Stimulated activated CD4-positive, alpha-beta T cell treated with anti-CD3 and anti-CD28 coated beads, Interleukin-15, amount 100 ng/mL, for 1 hour (primary cell): ENCODE results near the gene TAF7L.
"Not testable (repeated sequence)": the region's sequence is repeated elsewhere in the genome, so short reads cannot be mapped to it uniquely, and the experiment has no call there.

Experiments
- DNase-seq, 2 donors: peaks; one replicate each; pipeline ENCODE4 v3.0.0-alpha.2; 2020; ENCODE audit warnings: low read depth in 1 of 2, low spot score in 1 of 2

Gene TAF7L

GRCh38 chrX:101290957-101291603 lies at the start of gene TAF7L:
Gene TAF7L (minus strand): TSS chrX:101291334. CDS start chrX:101287543, 3,791 bp downstream.
- no peak for DNase-seq

DNA sequence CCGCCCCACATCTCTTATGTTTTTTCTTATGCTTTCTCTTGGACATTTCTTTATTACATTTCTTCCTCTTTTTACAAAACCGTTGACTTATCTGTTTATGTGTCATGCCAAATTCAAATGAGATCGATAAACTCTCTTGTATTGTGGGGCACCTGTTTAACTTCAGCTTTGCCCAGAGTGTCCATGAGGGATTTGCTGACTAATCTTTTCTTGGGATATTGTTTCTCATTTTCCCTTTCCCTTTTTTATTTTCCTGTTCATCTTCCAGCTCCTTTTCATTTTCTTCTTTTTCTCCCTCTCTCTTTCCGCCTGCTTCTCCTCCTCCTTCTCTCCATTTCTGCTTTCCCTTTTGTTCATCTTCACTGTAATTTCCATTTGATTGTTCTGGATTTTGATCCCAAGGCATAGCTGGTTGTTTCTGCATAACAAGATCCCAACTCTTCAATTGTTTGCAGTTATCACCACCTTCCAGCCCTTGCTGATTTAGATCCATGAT lies 46.7 kb upstream of the TAF7L start:
- DNase-seq, result no peak

DNA sequence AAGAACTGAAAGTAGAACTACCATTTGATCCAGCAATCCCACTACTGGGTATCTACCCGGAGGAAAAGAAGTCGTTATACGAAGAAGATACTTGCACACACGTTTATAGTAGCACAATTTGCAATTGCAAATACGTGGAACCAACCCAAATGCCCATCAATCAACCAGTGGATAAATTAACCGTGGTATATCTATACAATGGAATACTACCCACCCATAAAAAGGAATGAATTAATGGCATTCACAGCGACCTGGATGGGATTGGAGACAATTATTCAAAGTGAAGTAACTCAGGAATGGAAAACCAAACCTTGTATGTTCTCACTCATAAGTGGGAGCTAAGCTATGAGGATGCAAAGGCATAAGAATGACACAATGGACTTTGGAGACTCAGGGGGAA lies 43.2 kb upstream of the TAF7L start:
- DNase-seq, result not testable (repeated sequence)

- DNase-seq, result not testable (repeated sequence)
Measured at GRCh38 chrX:101326600-101326999, 35.5 kb upstream of the TAF7L start.

GRCh38 chrX:101303790-101304189 lies 12.7 kb upstream of the TAF7L start:
- DNase-seq, result no peak

GRCh38 chrX:101295603-101296002 lies 4.5 kb upstream of the TAF7L start:
- DNase-seq, result not testable (repeated sequence)

DNA sequence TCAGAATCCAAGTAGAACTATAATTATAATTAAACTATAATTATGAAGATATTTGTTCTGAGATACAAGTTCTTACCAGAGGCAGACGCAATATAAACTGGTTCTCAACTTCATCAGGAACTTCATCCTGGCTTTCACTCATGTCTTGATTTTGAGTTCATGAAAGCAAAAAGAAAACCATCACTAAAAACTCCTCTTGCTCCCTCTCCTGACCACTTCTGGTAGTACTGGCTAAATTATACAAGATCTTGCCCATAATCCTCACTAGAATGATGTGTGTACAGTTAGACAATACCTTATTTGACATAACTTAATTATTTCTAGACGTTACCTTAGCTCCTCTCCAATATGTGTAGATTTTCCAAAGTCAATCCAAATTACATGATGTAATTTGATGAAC lies 3.7 kb downstream of the TAF7L start:
- no peak for DNase-seq

- DNase-seq, result no peak
Measured at GRCh38 chrX:101276238-101276637, 14.9 kb downstream of the TAF7L start.

- no peak for DNase-seq
Measured at GRCh38 chrX:101274198-101274597, 16.9 kb downstream of the TAF7L start.

DNA sequence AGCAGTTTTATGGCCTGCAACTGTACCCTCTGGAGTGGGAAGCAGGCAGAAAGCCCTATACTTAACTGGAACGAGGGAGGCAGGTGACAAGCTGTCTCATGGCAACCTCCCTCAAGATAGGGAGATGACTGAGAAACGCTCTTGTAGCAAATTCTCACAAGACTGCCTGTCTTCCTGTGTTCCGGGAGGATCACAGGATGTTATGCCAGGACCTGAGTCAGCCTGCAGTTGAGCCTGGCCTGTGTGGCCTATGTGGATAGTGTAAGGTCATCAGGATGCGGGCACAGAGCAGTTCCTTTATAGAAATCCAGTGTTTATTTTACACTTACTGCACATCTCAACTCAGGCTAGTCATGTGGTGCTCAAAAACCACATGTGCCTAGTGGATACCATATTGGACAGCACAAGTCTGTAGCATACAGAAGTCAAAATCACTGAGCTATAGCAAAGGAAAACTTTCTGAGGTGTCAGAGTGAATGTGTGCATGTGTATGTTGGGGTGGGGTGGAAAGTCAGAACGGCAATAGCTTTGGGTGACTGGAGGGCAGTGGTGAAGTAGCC lies 25.2 kb downstream of the TAF7L start:
- DNase-seq, result no peak

GRCh38 chrX:101263766-101264165 lies 27.4 kb downstream of the TAF7L start:
- DNase-seq, result no peak

GRCh38 chrX:101262590-101262989 lies 28.5 kb downstream of the TAF7L start:
- no peak for DNase-seq

GRCh38 chrX:101260435-101260834 lies 30.7 kb downstream of the TAF7L start:
- DNase-seq, result no peak

GRCh38 chrX:101258259-101258581 lies 32.9 kb downstream of the TAF7L start:
- no peak for DNase-seq

DNA sequence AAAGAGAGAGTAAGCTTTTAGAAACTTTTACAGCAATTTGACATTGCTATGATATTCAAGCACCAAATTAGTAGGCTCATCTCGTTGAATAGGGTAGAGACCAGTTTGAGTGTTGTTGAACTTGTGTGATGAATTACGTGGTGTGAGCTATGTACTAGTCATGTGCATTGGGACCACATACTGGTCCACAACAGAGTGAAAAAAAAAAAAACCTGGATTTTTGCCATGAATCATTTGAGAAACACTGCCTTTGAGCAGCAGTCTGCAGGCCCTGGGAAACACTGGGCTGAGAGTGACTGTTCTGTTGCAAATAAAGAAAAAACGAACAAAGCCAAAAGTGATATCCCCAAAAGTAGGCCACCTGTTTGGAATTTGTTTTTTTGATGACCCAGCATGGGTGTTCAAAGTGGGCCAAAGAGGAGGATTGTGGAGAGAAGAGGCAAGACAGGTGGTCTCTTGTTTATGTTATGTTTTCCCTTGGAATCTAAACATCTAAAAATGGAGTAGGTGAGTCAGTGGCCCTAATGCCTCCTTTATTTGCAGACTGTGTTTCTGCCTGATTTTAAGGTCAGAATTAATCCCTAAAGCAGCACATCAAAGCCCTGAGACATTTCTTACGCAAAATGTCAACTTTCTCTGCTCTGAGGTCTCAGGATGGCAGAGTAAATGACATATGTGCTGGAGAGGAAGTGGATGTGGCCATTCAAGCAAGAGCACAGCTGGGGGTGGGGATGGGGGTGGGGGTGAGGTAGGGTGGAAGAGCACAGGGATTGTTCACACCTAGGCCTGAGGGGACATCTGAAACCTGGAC lies 33.5 kb downstream of the TAF7L start:
- no peak for DNase-seq

- DNase-seq, result no peak
Measured at GRCh38 chrX:101252634-101253033, 38.5 kb downstream of the TAF7L start.

DNA sequence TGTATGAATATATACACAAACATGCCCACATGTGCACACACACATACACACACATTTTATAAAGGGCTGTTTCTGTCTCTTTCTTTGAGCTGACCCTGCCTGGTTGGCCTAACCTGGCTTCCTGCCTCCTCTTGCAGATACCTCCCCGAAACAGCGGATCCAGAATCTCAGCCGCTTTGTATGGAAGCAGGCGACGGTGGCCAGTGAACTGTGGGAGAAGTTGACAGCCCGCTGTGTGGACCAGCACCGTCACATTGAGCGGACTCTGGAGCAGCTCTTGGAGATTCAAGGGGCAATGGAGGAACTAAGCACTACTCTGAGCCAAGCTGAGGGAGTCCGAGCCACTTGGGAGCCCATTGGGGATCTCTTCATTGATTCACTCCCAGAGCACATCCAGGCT lies 49.6 kb downstream of the TAF7L start:
- no peak for DNase-seq

GRCh38 chrX:101237041-101237440 lies 54.1 kb downstream of the TAF7L start:
- no peak for DNase-seq

DNA sequence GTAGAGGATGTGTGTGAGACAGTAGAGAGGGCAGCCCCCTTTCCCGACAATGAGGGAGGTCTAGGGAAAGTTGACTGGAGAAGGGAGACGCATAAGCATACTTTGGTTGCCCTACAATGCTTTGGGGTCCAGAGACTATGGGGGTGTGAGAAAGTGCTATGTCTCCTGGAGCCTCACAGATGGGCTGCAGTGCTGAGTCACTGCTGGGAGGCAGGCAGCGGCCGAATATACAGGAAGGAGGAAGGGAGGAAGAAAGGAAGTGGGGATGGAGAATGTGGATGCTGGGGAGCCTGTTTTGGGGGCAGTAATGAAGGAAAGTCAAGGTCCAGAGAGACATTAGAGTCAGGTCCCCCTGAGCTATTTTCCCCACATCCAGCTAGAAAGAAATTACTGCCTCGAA lies 58.8 kb downstream of the TAF7L start:
- no peak for DNase-seq

- DNase-seq, result no peak
Measured at GRCh38 chrX:101231080-101231479, 60.1 kb downstream of the TAF7L start.

DNA sequence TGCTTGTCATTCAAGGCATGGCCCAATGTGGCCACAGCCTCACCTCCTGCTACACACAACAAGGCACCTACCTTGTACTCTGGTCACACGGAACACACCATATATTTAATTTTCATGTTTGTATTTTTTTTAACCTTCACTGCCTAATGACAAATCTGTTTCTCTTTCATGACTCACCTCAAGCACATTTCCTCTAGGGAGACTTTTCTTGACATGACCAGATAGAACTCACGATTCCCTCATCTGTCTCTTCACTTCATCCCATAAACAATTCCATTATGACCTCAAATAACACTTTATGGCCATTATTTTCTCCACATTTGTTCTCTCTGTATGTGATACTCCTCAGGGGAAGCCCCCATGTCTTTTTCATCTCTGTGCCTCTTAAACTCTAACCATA lies 60.5 kb downstream of the TAF7L start:
- DNase-seq, result no peak

- no peak for DNase-seq
Measured at GRCh38 chrX:101229170-101229569, 62.0 kb downstream of the TAF7L start.
